SIG-M5 (cell line): ENCODE data around the gene TRPV2.

ENCODE experiments used
- DNase-seq: peaks from one replicate; lab custom pipeline; 2025; lab: John Stamatoyannopoulos, UW

The TRPV2 gene

GRCh38 chr17:16406742-16407674 is 8.4 kb upstream of the TRPV2 start:
- no peak for DNase-seq

GRCh38 chr17:16407911-16408588 is 7.3 kb upstream of the TRPV2 start:
- DNase-seq: no peak

- no peak for DNase-seq
Observed at GRCh38 chr17:16417399-16417798, 2.0 kb downstream of the TRPV2 start.

- no peak for DNase-seq
Observed at GRCh38 chr17:16417896-16418684, 2.7 kb downstream of the TRPV2 start.

GRCh38 chr17:16418685-16419068 is 3.3 kb downstream of the TRPV2 start:
- no peak for DNase-seq

GRCh38 chr17:16419074-16419928 is 3.9 kb downstream of the TRPV2 start:
- no peak for DNase-seq

GRCh38 chr17:16419929-16420271 is 4.5 kb downstream of the TRPV2 start:
- DNase-seq: no peak

- no peak for DNase-seq
Observed at GRCh38 chr17:16422416-16422815, 7.0 kb downstream of the TRPV2 start.

- DNase-seq: no peak
Observed at GRCh38 chr17:16423226-16423872, 8.0 kb downstream of the TRPV2 start.

- DNase-seq: no peak
Observed at GRCh38 chr17:16425202-16425601, 9.8 kb downstream of the TRPV2 start.

- no peak for DNase-seq
Observed at GRCh38 chr17:16425698-16426659, 10.6 kb downstream of the TRPV2 start.

- DNase-seq: no peak
Observed at GRCh38 chr17:16427020-16427419, 11.6 kb downstream of the TRPV2 start.

- no peak for DNase-seq
Observed at GRCh38 chr17:16428098-16428882, 12.9 kb downstream of the TRPV2 start.

- DNase-seq: no peak
Observed at GRCh38 chr17:16429083-16429482, 13.7 kb downstream of the TRPV2 start.

- DNase-seq: no peak
Observed at GRCh38 chr17:16430650-16431049, 15.3 kb downstream of the TRPV2 start.

GRCh38 chr17:16432017-16432416 is 16.6 kb downstream of the TRPV2 start:
- no peak for DNase-seq

- no peak for DNase-seq
Observed at GRCh38 chr17:16433514-16433913, 18.1 kb downstream of the TRPV2 start.

GRCh38 chr17:16434662-16435061 is 19.3 kb downstream of the TRPV2 start:
- no peak for DNase-seq
